Cardiac fibroblast (primary cell): ENCODE data around the gene ARHGDIG.

Experiments
- DNase-seq, 2 donors: peaks; one replicate each; pipeline versions ENCODE4 v3.0.0 to v3.0.0-alpha.2; 2010; ENCODE audit warnings: low read depth in 2 of 2
- H3K4me3 ChIP-seq, 2 donors: replicated peaks in 1 of 2; 1 replicate in 1 of 2; 2 replicates in 1 of 2; pipeline ENCODE4 v1.5.1; 2011; ENCODE audit warnings: low read depth in 2 of 2, low read length in 2 of 2, mild to moderate bottlenecking in 2 of 2, moderate library complexity in 1 of 2
- CTCF ChIP-seq: IDR thresholded peaks from one replicate; pipeline ENCODE4 v1.5.1; 2011; ENCODE audit warnings: low read depth, mild to moderate bottlenecking, low read length, inconsistent platforms

ARHGDIG gene

GRCh38 chr16:280552-280951, at the start of gene ARHGDIG:
Gene ARHGDIG, plus strand, starts transcription at chr16:280591. Its CDS starts 90 bp downstream, at chr16:280681.
- no peak for DNase-seq
- peak within 1 kb of the TSS; percentile 15 to 24 for H3K4me3 ChIP-seq
- TF ChIP-seq CTCF: no peak

DNA sequence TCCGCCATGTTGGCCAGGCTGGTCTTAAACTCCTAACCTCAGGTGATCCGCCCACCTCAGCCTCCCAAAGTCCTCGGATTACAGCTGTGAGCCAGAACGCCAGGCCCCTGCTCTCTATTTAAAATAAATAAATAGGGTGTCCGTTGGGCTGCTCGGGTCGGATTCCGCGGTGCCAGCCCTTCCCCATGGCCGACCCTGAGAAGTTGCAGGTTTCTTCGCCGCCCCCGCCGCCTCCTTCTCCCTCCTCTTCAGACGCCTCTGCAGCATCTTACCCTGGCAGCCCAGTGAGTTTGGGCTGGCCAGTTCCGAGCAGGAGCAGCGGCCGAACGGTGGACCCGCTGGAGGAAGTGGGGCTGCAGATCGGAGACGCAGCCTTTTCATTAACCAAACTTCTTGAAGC, 49.4 kb upstream of the ARHGDIG start:
- no peak for TF ChIP-seq CTCF
- H3K4me3 ChIP-seq: no peak overlapping the region
- no peak for DNase-seq

GRCh38 chr16:234468-235305, 45.7 kb upstream of the ARHGDIG start, which contains the start of gene FAM234A:
Gene FAM234A, plus strand, starts transcription at chr16:234821. Its CDS starts 19,593 bp downstream, at chr16:254414.
- peak; percentile 46 for TF ChIP-seq CTCF
- DNase-seq: peak; percentile 88 to 95
- peak within 1 kb of the TSS; percentile 73 to 87 for H3K4me3 ChIP-seq

DNA sequence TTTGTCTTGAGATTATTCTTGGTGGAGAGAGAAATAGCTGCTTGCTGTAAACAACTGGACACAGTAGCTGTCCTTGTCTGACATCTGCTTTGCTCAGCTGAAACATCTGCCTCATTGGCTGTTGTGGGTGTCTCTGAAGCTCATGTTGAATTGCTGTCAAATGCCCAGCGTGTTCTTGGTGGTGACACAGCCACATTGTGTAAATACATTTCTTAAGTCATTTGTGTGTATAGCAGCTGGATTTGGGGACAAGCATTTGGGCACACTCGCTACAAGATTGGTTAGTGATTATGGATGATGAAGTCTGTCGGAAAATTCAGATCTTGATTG, 40.5 kb upstream of the ARHGDIG start:
- TF ChIP-seq CTCF: no peak
- DNase-seq: peak in 1 of 2 donors; percentile 31
- H3K4me3 ChIP-seq: no peak overlapping the region

DNA sequence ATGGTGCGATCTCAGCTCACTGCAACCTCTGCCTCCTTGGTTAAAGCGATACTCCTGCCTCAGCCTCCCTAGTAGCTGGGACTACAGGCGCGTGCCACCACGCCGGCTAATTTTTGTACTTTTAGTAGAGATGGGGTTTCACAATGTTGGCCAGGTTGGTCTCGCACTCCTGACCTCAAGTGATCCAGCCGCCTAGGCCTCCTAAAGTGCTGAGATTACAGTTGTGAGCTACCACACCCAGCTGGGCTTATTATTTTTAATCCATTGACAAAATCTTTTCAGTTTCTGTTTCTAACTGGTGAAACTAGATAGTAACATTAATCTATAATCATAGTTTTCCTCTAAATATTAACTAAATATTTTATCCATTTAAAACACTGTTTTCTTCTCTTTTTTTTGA, 39.8 kb upstream of the ARHGDIG start:
- no peak for TF ChIP-seq CTCF
- no peak for DNase-seq
- H3K4me3 ChIP-seq: no peak overlapping the region

DNA sequence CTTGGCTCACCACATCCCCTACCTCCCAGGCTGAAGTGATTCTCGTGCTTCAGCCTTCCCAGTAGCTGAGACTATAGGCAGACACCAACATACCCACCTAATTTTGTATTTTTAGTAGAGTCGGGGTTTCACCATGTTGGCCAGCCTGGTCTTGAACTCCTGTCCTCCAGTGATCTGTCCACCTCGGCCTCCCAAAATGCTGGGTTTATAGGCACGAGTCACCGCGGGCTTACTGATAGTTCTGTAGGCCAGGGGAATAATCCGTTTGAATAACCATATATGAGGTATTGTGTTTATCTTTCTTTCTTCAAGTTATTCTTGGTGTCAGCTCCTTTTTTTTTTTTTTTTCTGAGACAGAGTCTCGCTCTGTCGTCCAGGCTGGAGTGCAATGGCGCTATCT, 38.1 kb upstream of the ARHGDIG start:
- DNase-seq: no peak

More for the DNA sequence above, 38.1 kb upstream of the ARHGDIG start:
- no peak for TF ChIP-seq CTCF
- no peak overlapping the region for H3K4me3 ChIP-seq
